Suprapubic skin (tissue), 4 donors: ENCODE data around the gene INPP5F.

ENCODE experiments used
- EP300 ChIP-seq: sonication (generic); formaldehyde crosslinking; IDR thresholded peaks from one replicate; pipeline ENCODE4 v1.6.1; 2017; ENCODE audit warnings: antibody characterized with exemption
- POLR2A ChIP-seq, 2 donors: fragments of 450-650 bp; IDR thresholded peaks; one replicate each; pipeline ENCODE4 v1.6.1; 2017; ENCODE audit warnings: antibody characterized with exemption in 2 of 2, mild to moderate bottlenecking in 2 of 2, moderate library complexity in 2 of 2
- POLR2AphosphoS5 ChIP-seq, 3 donors: sonication (generic); formaldehyde crosslinking; IDR thresholded peaks; one replicate each; pipeline ENCODE4 v1.6.1; 2017; ENCODE audit warnings: antibody characterized with exemption in 3 of 3
- TF ChIP-seq, protein P1 (sequence below), 2 donors: fragments of 200-600 bp in 1 of 2; fragments of 450-650 bp in 1 of 2; sonication (generic) in 1 of 2; IDR thresholded peaks; one replicate each; pipeline ENCODE4 v1.5.1; 2016 to 2019; ENCODE audit warnings: antibody characterized with exemption in 2 of 2, mild to moderate bottlenecking in 1 of 2, moderate library complexity in 1 of 2

DNA sequence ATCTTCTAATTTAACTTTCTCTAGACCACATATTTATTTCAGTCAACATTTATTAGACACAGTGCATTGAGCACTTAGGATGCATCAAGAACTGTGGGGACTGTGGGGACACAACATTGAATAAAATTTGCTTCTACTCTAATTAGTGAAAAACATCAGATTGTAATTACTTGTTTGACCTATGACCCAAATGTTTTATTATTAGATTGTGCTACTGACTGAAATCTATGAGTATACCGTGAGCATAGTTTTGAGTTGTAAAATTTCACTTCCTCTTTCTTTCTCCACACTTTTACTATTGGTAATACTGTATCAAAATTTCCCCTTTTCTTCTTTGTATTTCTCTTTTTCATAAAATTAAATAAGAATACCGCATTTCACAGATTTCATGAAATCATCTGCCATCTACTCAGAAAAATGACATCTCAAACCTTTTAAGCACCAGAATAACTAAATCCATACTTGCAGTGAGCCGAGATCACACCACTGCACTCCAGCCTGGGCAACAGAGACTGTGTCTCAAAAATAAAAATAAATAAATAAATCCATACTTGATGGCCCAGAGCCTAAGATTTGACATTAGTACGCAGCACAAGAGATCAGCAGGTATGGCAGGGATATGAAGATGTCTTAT, 25.4 kb upstream of the INPP5F start:
- TF ChIP-seq POLR2A (IDR thresholded peaks at IDR 0.05) (no peak), EP300 (no peak), POLR2AphosphoS5 (IDR thresholded peaks at IDR 0.05) (no peak)
- TF ChIP-seq, protein P1, sequence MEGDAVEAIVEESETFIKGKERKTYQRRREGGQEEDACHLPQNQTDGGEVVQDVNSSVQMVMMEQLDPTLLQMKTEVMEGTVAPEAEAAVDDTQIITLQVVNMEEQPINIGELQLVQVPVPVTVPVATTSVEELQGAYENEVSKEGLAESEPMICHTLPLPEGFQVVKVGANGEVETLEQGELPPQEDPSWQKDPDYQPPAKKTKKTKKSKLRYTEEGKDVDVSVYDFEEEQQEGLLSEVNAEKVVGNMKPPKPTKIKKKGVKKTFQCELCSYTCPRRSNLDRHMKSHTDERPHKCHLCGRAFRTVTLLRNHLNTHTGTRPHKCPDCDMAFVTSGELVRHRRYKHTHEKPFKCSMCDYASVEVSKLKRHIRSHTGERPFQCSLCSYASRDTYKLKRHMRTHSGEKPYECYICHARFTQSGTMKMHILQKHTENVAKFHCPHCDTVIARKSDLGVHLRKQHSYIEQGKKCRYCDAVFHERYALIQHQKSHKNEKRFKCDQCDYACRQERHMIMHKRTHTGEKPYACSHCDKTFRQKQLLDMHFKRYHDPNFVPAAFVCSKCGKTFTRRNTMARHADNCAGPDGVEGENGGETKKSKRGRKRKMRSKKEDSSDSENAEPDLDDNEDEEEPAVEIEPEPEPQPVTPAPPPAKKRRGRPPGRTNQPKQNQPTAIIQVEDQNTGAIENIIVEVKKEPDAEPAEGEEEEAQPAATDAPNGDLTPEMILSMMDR (IDR thresholded peaks at IDR 0.05): no peak
